Astrocyte of the cerebellum (primary cell): ENCODE measurements around the gene PPP1R16B.

Source experiments
- DNase-seq: peaks from one replicate; pipeline ENCODE4 v3.0.0-alpha.2; 2011; ENCODE audit warnings: low read depth
- H3K4me3 ChIP-seq: 2 replicates; pipeline ENCODE4 v1.5.1; 2011; ENCODE audit warnings: mild to moderate bottlenecking, low read depth, low read length, moderate library complexity
- CTCF ChIP-seq: IDR thresholded peaks from 2 replicates; pipeline ENCODE4 v1.5.1; 2012; ENCODE audit warnings: low read length, low read depth, moderate library complexity, mild to moderate bottlenecking; ENCODE audit errors: missing control alignments
- in situ Hi-C: cut with HindIII; loops from 2 replicates; pipeline ENCODE4 v1.10.0; 2017; ENCODE audit warnings: low sequenced_read_pairs

The PPP1R16B gene

GRCh38 chr20:38835792-38836191, 30.3 kb downstream of the PPP1R16B start:
- H3K4me3 ChIP-seq = no peak overlapping the region
- in situ Hi-C loops = no loop called here
- DNase-seq = no peak
- TF ChIP-seq CTCF = no peak

DNA sequence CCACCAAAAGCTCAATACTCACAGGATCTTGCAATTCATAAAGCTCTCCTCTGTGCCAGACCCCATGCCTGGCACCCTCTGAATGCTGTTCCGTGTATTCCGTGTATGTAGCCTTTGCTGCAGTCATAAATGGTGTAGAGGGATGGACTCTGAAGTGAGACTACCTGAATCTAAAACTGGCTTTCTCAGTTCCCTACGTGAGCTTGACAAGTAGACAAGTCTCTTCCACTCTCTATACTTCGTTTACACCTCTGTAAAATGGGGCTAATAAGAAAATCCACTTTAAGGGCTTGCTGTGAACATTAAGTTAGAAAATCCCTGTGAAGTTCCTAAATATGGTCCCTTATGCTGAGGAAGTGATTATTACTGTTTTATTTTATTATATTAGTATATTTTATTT, 31.5 kb downstream of the PPP1R16B start:
- DNase-seq = no peak
- in situ Hi-C loops = no loop called here
- no peak for TF ChIP-seq CTCF
- no peak overlapping the region for H3K4me3 ChIP-seq

DNA sequence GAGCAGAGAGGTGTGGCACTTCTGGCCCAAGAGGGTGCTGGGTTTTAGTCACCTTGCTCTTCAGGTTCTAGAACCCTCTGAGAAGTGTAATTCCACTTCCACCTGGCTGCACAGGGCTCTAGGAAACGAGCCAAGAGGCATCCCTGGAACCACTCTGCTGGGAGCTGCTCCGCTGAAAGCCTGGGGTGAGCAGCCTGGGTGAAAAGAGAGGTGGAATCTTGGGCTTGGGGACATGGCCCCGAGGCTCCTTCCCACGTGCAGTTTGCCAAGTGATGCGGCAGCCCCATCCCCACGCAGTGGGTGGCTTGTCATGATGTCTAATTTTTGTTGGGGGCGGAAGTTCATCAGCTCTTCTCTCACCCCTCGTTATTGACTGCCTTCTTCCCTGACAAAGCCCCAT, 32.8 kb downstream of the PPP1R16B start:
- TF ChIP-seq CTCF = no peak
- no peak overlapping the region for H3K4me3 ChIP-seq
- no peak for DNase-seq
- in situ Hi-C loops = no loop called here

- TF ChIP-seq CTCF = no peak
- no peak overlapping the region for H3K4me3 ChIP-seq
- DNase-seq = no peak
- in situ Hi-C loops = no loop called here
Observed at GRCh38 chr20:38839563-38839962, 34.1 kb downstream of the PPP1R16B start.

GRCh38 chr20:38840053-38840893, 34.8 kb downstream of the PPP1R16B start:
- no peak for TF ChIP-seq CTCF
- no peak overlapping the region for H3K4me3 ChIP-seq
- in situ Hi-C loops = no loop called here
- no peak for DNase-seq

DNA sequence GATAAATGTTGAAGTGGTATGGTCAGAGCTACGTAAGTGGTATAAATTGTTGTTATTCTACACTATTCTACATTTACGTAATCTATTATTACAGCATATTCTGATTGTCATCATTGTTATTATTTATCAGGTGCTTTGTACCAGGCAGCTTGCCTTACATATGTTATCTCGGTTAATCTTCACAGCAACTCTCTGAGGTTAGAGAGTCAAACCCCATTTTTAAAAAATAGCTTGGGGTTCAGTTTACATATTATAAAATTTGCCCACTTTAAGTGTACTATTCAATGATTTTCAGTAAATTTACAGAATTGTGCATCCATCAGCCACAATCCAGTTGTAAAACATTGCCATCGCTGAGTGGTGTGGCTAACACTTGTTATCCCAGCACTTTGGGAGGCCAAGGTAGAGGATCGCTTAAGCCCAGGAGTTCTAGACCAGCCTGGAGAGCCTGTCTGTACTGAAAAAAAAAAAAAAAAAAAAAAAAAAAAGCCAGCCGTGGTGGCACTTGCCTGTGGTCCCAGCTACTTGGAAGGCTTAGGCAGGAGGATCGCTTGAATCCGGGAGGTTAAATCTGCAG, 35.5 kb downstream of the PPP1R16B start:
- TF ChIP-seq CTCF = no peak
- H3K4me3 ChIP-seq = no peak overlapping the region
- in situ Hi-C loops = no loop called here
- no peak for DNase-seq
